H1 (cell line): ENCODE measurements around the gene GDPD2. TPM values are rescaled to one million over a fixed set of nuclear protein-coding genes. Genes with fewer than 3 reads are reported as not detected.

Experiments used
- CTCF ChIA-PET: fragments of 300-600 bp; sonication (Branson Sonifier 250); formaldehyde crosslinking; loops from one replicate; lab custom pipeline; 2021; ENCODE audit not compliant: partially characterized antibody; lab: Charles Lee
- POLR2A ChIA-PET: fragments of 300-600 bp; sonication (Branson Sonifier 250); formaldehyde crosslinking; loops from one replicate; lab custom pipeline; 2021; ENCODE audit warnings: inconsistent platforms; ENCODE audit not compliant: partially characterized antibody; lab: Charles Lee
- DNase-seq, 2 experiments: peaks; one replicate each; pipeline versions ENCODE4 v3.0.0 to v3.0.0-alpha.2; 2010 to 2022; ENCODE audit warnings: low spot score in 2 of 2, low read depth in 1 of 2, mixed read lengths in 1 of 2
- FAIRE-seq: peaks from 2 replicates; lab custom pipeline; 2011; peaks lifted over from hg19 to GRCh38; lab: Jason Lieb, UNC
- H2AFZ ChIP-seq: 2 replicates; pipeline ENCODE4 v1.8.1; 2012; ENCODE audit warnings: low read length, inconsistent platforms
- H2AK5ac ChIP-seq: 2 replicates; pipeline ENCODE4 v1.6.1; 2013; ENCODE audit warnings: low read depth, low read length
- H2BK120ac ChIP-seq: replicated peaks from 2 replicates; pipeline ENCODE3; 2013; ENCODE audit warnings: low read depth, low read length, inconsistent platforms
- H2BK12ac ChIP-seq: 2 replicates; pipeline ENCODE4 v1.6.1; 2013; ENCODE audit warnings: low read depth, low read length
- H2BK15ac ChIP-seq: 2 replicates; pipeline ENCODE4 v1.6.1; 2013; ENCODE audit warnings: low read length
- H2BK20ac ChIP-seq: 2 replicates; pipeline ENCODE4 v1.6.1; 2013; ENCODE audit warnings: low read length
- H2BK5ac ChIP-seq: 2 replicates; pipeline ENCODE4 v1.6.1; 2013; ENCODE audit warnings: low read depth, low read length
- H3K14ac ChIP-seq: 2 replicates; pipeline ENCODE4 v1.6.1; 2013; ENCODE audit warnings: inconsistent platforms; ENCODE audit not compliant: insufficient read length
- H3K18ac ChIP-seq: 2 replicates; pipeline ENCODE4 v1.6.1; 2013; ENCODE audit warnings: low read length; ENCODE audit errors: extremely low read depth
- H3K23ac ChIP-seq: 2 replicates; pipeline ENCODE4 v1.6.1; 2013; ENCODE audit warnings: inconsistent platforms; ENCODE audit not compliant: insufficient read length
- H3K23me2 ChIP-seq: 2 replicates; pipeline ENCODE4 v1.6.1; 2013; ENCODE audit warnings: low read depth, low read length
- H3K27ac ChIP-seq: 2 replicates; pipeline ENCODE4 v1.6.1; 2011; ENCODE audit warnings: low read depth, low read length, inconsistent platforms
- H3K27me3 ChIP-seq, 4 experiments: replicated peaks in 1 of 4; 1 replicate in 1 of 4; 2 replicates in 3 of 4; pipeline versions ENCODE4 v1.6.1 to v1.8.1; 2011 to 2013; ENCODE audit warnings: low read length in 3 of 4, mild to moderate bottlenecking in 3 of 4, inconsistent platforms in 2 of 4, mixed read lengths in 2 of 4, moderate library complexity in 1 of 4; ENCODE audit not compliant: control insufficient read depth in 3 of 4, insufficient read depth in 3 of 4; ENCODE audit errors: extremely low read depth in 1 of 4
- H3K36me3 ChIP-seq, 4 experiments: 2 replicates each; pipeline versions ENCODE4 v1.6.1 to v1.8.1; 2011 to 2013; ENCODE audit warnings: mild to moderate bottlenecking in 4 of 4, low read length in 3 of 4, moderate library complexity in 2 of 4, control low read depth in 1 of 4, inconsistent platforms in 1 of 4; ENCODE audit not compliant: insufficient read depth in 4 of 4, control insufficient read depth in 2 of 4
- H3K4ac ChIP-seq: replicated peaks from 2 replicates; pipeline ENCODE3; 2013; ENCODE audit warnings: low read length, low read depth, mixed read lengths, inconsistent platforms; ENCODE audit not compliant: insufficient read length
- H3K4me1 ChIP-seq, 4 experiments: replicated peaks in 1 of 4; 1 replicate in 1 of 4; 2 replicates in 3 of 4; pipeline versions ENCODE4 v1.6.1 to v1.8.1; 2011 to 2013; ENCODE audit warnings: low read length in 3 of 4, inconsistent platforms in 2 of 4, mixed read lengths in 1 of 4; ENCODE audit not compliant: insufficient read depth in 4 of 4, control insufficient read depth in 3 of 4
- H3K4me2 ChIP-seq, 2 experiments: 2 replicates each; pipeline versions ENCODE4 v1.6.1 to v1.8.1; 2011 to 2013; ENCODE audit warnings: low read depth in 2 of 2, low read length in 2 of 2, control low read depth in 1 of 2, inconsistent platforms in 1 of 2, mild to moderate bottlenecking in 1 of 2; ENCODE audit not compliant: insufficient read depth in 1 of 2
- H3K4me3 ChIP-seq, 4 experiments: fragments of 200-600, 300-600 bp in 1 of 4; sonication (generic), shearing (Covaris generic), sonication (Bioruptor Twin) in 1 of 4; 2 replicates each; pipeline versions ENCODE4 v1.5.1 to v1.8.1; 2011 to 2016; ENCODE audit warnings: low read length in 4 of 4, low read depth in 3 of 4, control low read depth in 2 of 4, inconsistent platforms in 2 of 4, mild to moderate bottlenecking in 2 of 4, mixed read lengths in 1 of 4, moderate library complexity in 1 of 4; ENCODE audit not compliant: insufficient read depth in 2 of 4; ENCODE audit errors: extremely low read depth in 1 of 4
- H3K56ac ChIP-seq: replicated peaks from 2 replicates; pipeline ENCODE3; 2013; ENCODE audit warnings: low read depth, mild to moderate bottlenecking, mixed read lengths, low read length, inconsistent platforms; ENCODE audit not compliant: insufficient read length
- H3K79me1 ChIP-seq: 2 replicates; pipeline ENCODE4 v1.6.1; 2013; ENCODE audit warnings: low read depth, low read length, control low read depth
- H3K79me2 ChIP-seq, 2 experiments: 2 replicates each; pipeline versions ENCODE4 v1.6.1 to v1.8.1; 2012 to 2013; ENCODE audit warnings: low read length in 2 of 2, mild to moderate bottlenecking in 2 of 2, inconsistent platforms in 1 of 2; ENCODE audit not compliant: insufficient read depth in 2 of 2, control insufficient read depth in 1 of 2
- H3K9ac ChIP-seq, 4 experiments: replicated peaks in 1 of 4; 1 replicate in 1 of 4; 2 replicates in 3 of 4; pipeline versions ENCODE4 v1.6.1 to v1.8.1; 2011 to 2013; ENCODE audit warnings: low read depth in 3 of 4, low read length in 3 of 4, control low read depth in 2 of 4, mild to moderate bottlenecking in 2 of 4, moderate library complexity in 2 of 4, inconsistent platforms in 1 of 4; ENCODE audit errors: extremely low read depth in 1 of 4
- H3K9me3 ChIP-seq, 2 experiments: 2 replicates each; pipeline versions ENCODE4 v1.6.1 to v1.8.1; 2012 to 2013; ENCODE audit warnings: mild to moderate bottlenecking in 2 of 2, moderate library complexity in 2 of 2, control low read depth in 1 of 2, inconsistent platforms in 1 of 2, low read depth in 1 of 2, low read length in 1 of 2, mixed read lengths in 1 of 2; ENCODE audit not compliant: insufficient read depth in 2 of 2
- H4K20me1 ChIP-seq, 2 experiments: replicated peaks in 1 of 2; 2 replicates each; pipeline versions ENCODE3 to v1.8.1; 2011 to 2013; ENCODE audit warnings: inconsistent platforms in 2 of 2, low read length in 2 of 2, mild to moderate bottlenecking in 1 of 2; ENCODE audit not compliant: insufficient read depth in 2 of 2, control insufficient read depth in 1 of 2
- H4K5ac ChIP-seq: 2 replicates; pipeline ENCODE4 v1.6.1; 2013; ENCODE audit warnings: low read length, low read depth, mixed read lengths, inconsistent platforms; ENCODE audit not compliant: insufficient read length
- H4K8ac ChIP-seq: 2 replicates; pipeline ENCODE4 v1.8.0; 2013; ENCODE audit warnings: mild to moderate bottlenecking, moderate library complexity, low read length, inconsistent platforms; ENCODE audit not compliant: insufficient read depth; ENCODE audit errors: extremely low read depth
- H4K91ac ChIP-seq: replicated peaks from 2 replicates; pipeline ENCODE3; 2013; ENCODE audit warnings: low read length, mixed read lengths, inconsistent platforms; ENCODE audit not compliant: insufficient read length
- CHD2 ChIP-seq: IDR thresholded peaks from 2 replicates; pipeline ENCODE4 v1.6.1; 2012; ENCODE audit warnings: low read length, improper control_type of control experiment
- HDAC6 ChIP-seq: IDR thresholded peaks from one replicate; pipeline ENCODE4 v1.7.1; 2012; ENCODE audit warnings: low read depth, mild to moderate bottlenecking, inconsistent platforms, low read length, moderate library complexity
- NRF1 ChIP-seq: IDR thresholded peaks from 2 replicates; pipeline ENCODE4 v1.6.1; 2011; ENCODE audit warnings: mild to moderate bottlenecking, low read depth, low read length, improper control_type of control experiment
- SIN3A ChIP-seq, 2 experiments: IDR thresholded peaks in 1 of 2; conservative IDR thresholded peaks in 1 of 2; 2 replicates each; pipeline ENCODE4 v1.6.1; 2011 to 2012; ENCODE audit warnings: low read length in 2 of 2, improper control_type of control experiment in 1 of 2, low read depth in 1 of 2, mild to moderate bottlenecking in 1 of 2
- TAF7 ChIP-seq: optimal IDR thresholded peaks from 2 replicates; pipeline ENCODE3; 2011; ENCODE audit warnings: low read depth, mild to moderate bottlenecking, inconsistent platforms, low read length, moderate library complexity, borderline replicate concordance
- WGBS, 2 experiments: shearing (Covaris generic) in 1 of 2; methylation state at CpG; one replicate each; pipeline versions ENCODE4 v1.1.6 to v1.1.7; 2013 to 2015; ENCODE audit warnings: low lambda C conversion rate in 2 of 2, mixed read lengths in 2 of 2, inconsistent platforms in 1 of 2, low coverage in 1 of 2, missing lambda C conversion rate in 1 of 2; ENCODE audit not compliant: insufficient replicate concordance in 2 of 2, insufficient coverage in 1 of 2, insufficient read length in 1 of 2; ENCODE audit errors: extremely low coverage in 1 of 2, missing lambda C conversion rate in 1 of 2; 5-methylcytosine and 5-hydroxymethylcytosine counted together
- polyA plus RNA-seq, 7 experiments: library from polyadenylated mRNA; depleted of rRNA in 3 of 7; stranded (reverse) in 5 of 7; unstranded in 2 of 7; fragments of >200 nt in 5 of 7; fragments of 200-250 nt in 2 of 7; gene quantifications; 1 replicate in 5 of 7; 2 replicates in 1 of 7; 4 replicates in 1 of 7; pipeline versions ENCODE4 v1.2.1 to v1.2.3, GENCODE V29; 2011 to 2013; ENCODE audit warnings: missing spikeins in 2 of 7, mixed read lengths in 2 of 7
- total RNA-seq: library from RNA; stranded (reverse); fragmentation: NEBNext Ultra II Directional; extraction: Animal tissue kit (Norgen Biotek cat#: 25700); gene quantifications from 2 replicates; pipeline ENCODE4 v1.2.1, GENCODE V29; 2021

The GDPD2 gene
- total and polyA plus RNA-seq, 2 of the 8 experiments (the other 6 are each of a cell fraction or from before 2014, with no cell fraction given): 25.6 to 68.3 TPM

GRCh38 chrX:70478526-70479245, 55.6 kb downstream of the GDPD2 start:
- no peak overlapping the region for H4K5ac ChIP-seq
- H2BK12ac ChIP-seq: no peak overlapping the region
- H2BK15ac ChIP-seq: no peak overlapping the region
- no peak overlapping the region for H3K4ac ChIP-seq
- DNase-seq (no peak), FAIRE-seq (no peak)
- H3K4me2 ChIP-seq: peak overlapping the region; percentile 65 to 88
- no peak overlapping the region for H2AFZ ChIP-seq
- no peak overlapping the region for H3K27ac ChIP-seq
- peaks cover 7 to 34% (median 24%) of the 10 kb centered on the region in 4 experiments; a peak in 6 of 7 replicates for H3K4me1 ChIP-seq
- H2BK5ac ChIP-seq: no peak overlapping the region
- ChIA-PET POLR2A (interaction anchor here (0.9 to 5.3 kb wide), 4 partner anchors 9 to 56 kb away, joined by 3 to 29 read pairs (median 7); partner anchors contain the start of gene GDPD2), CTCF (interaction anchor here (0.9 to 1.5 kb wide), 5 partner anchors 17 to 44 kb away, joined by 3 to 5 read pairs (median 4); no protein-coding TSS in a partner anchor)
- no peak overlapping the region for H4K91ac ChIP-seq
- H3K4me3 ChIP-seq: peak overlapping the region in 1 of 4 experiments; percentile 40; a peak in 1 of 8 replicates
- TF ChIP-seq NRF1 (no peak), HDAC6 (no peak), SIN3A (conservative IDR thresholded peaks at IDR 0.05 in 1 of 2, IDR thresholded peaks at IDR 0.05 in 1 of 2; ENCODE audit: low read depth in 1 of 2, low read length in 2 of 2) (no peak), CHD2 (no peak), TAF7 (no peak)
- H3K23ac ChIP-seq: no peak overlapping the region
- no peak overlapping the region for H3K18ac ChIP-seq
- H2AK5ac ChIP-seq: no peak overlapping the region
- H3K36me3 ChIP-seq: peaks cover 0 to 20% (median 4%) of the 10 kb centered on the region in 4 experiments; a peak in 3 of 8 replicates
- no peak overlapping the region for H3K56ac ChIP-seq
- H3K9ac ChIP-seq: no peak overlapping the region; a peak in 2 of 7 replicates
- peaks cover 1% of the 10 kb centered on the region for H3K23me2 ChIP-seq
- WGBS, 2 experiments: 62% methylated on average over 9 of the region's 10 CpGs; no CpG with 5 or more reads in 1 of the 2 experiments
- H4K8ac ChIP-seq: no peak overlapping the region
- no peaks in the 10 kb centered on the region for H3K9me3 ChIP-seq
- H3K14ac ChIP-seq: no peak overlapping the region
- no peak overlapping the region for H2BK20ac ChIP-seq
- H2BK120ac ChIP-seq: no peak overlapping the region
- peaks cover 0 to 68% of the 10 kb centered on the region in 2 experiments; a peak in 2 of 4 replicates for H3K79me2 ChIP-seq
- H3K79me1 ChIP-seq: peaks cover 4% of the 10 kb centered on the region
- H3K27me3 ChIP-seq: no peaks in the 10 kb centered on the region
- H4K20me1 ChIP-seq: peaks cover 4 to 28% of the 10 kb centered on the region in 2 experiments
